H1 (cell line): Measurements from ENCODE around the gene PRG3. TPM values are rescaled to one million over a fixed set of nuclear protein-coding genes. Genes with fewer than 3 reads are reported as not detected.

Experiments
- CTCF ChIA-PET: fragments of 300-600 bp; sonication (Branson Sonifier 250); formaldehyde crosslinking; loops from one replicate; lab custom pipeline; 2021; ENCODE audit not compliant: partially characterized antibody; lab: Charles Lee
- POLR2A ChIA-PET: fragments of 300-600 bp; sonication (Branson Sonifier 250); formaldehyde crosslinking; loops from one replicate; lab custom pipeline; 2021; ENCODE audit warnings: inconsistent platforms; ENCODE audit not compliant: partially characterized antibody; lab: Charles Lee
- DNase-seq, 2 experiments: peaks; one replicate each; pipeline versions ENCODE4 v3.0.0 to v3.0.0-alpha.2; 2010 to 2022; ENCODE audit warnings: low spot score in 2 of 2, low read depth in 1 of 2, mixed read lengths in 1 of 2
- FAIRE-seq: peaks from 2 replicates; lab custom pipeline; 2011; peaks lifted over from hg19 to GRCh38; lab: Jason Lieb, UNC
- H2AFZ ChIP-seq: 2 replicates; pipeline ENCODE4 v1.8.1; 2012; ENCODE audit warnings: low read length, inconsistent platforms
- H2AK5ac ChIP-seq: 2 replicates; pipeline ENCODE4 v1.6.1; 2013; ENCODE audit warnings: low read depth, low read length
- H2BK120ac ChIP-seq: replicated peaks from 2 replicates; pipeline ENCODE3; 2013; ENCODE audit warnings: low read depth, low read length, inconsistent platforms
- H2BK12ac ChIP-seq: 2 replicates; pipeline ENCODE4 v1.6.1; 2013; ENCODE audit warnings: low read depth, low read length
- H2BK15ac ChIP-seq: 2 replicates; pipeline ENCODE4 v1.6.1; 2013; ENCODE audit warnings: low read length
- H2BK20ac ChIP-seq: 2 replicates; pipeline ENCODE4 v1.6.1; 2013; ENCODE audit warnings: low read length
- H2BK5ac ChIP-seq: 2 replicates; pipeline ENCODE4 v1.6.1; 2013; ENCODE audit warnings: low read depth, low read length
- H3K14ac ChIP-seq: 2 replicates; pipeline ENCODE4 v1.6.1; 2013; ENCODE audit warnings: inconsistent platforms; ENCODE audit not compliant: insufficient read length
- H3K18ac ChIP-seq: 2 replicates; pipeline ENCODE4 v1.6.1; 2013; ENCODE audit warnings: low read length; ENCODE audit errors: extremely low read depth
- H3K23ac ChIP-seq: 2 replicates; pipeline ENCODE4 v1.6.1; 2013; ENCODE audit warnings: inconsistent platforms; ENCODE audit not compliant: insufficient read length
- H3K23me2 ChIP-seq: 2 replicates; pipeline ENCODE4 v1.6.1; 2013; ENCODE audit warnings: low read depth, low read length
- H3K27ac ChIP-seq: 2 replicates; pipeline ENCODE4 v1.6.1; 2011; ENCODE audit warnings: low read depth, low read length, inconsistent platforms
- H3K27me3 ChIP-seq, 4 experiments: replicated peaks in 1 of 4; 1 replicate in 1 of 4; 2 replicates in 3 of 4; pipeline versions ENCODE4 v1.6.1 to v1.8.1; 2011 to 2013; ENCODE audit warnings: low read length in 3 of 4, mild to moderate bottlenecking in 3 of 4, inconsistent platforms in 2 of 4, mixed read lengths in 2 of 4, moderate library complexity in 1 of 4; ENCODE audit not compliant: control insufficient read depth in 3 of 4, insufficient read depth in 3 of 4; ENCODE audit errors: extremely low read depth in 1 of 4
- H3K36me3 ChIP-seq, 4 experiments: 2 replicates each; pipeline versions ENCODE4 v1.6.1 to v1.8.1; 2011 to 2013; ENCODE audit warnings: mild to moderate bottlenecking in 4 of 4, low read length in 3 of 4, moderate library complexity in 2 of 4, control low read depth in 1 of 4, inconsistent platforms in 1 of 4; ENCODE audit not compliant: insufficient read depth in 4 of 4, control insufficient read depth in 2 of 4
- H3K4ac ChIP-seq: replicated peaks from 2 replicates; pipeline ENCODE3; 2013; ENCODE audit warnings: low read length, low read depth, mixed read lengths, inconsistent platforms; ENCODE audit not compliant: insufficient read length
- H3K4me1 ChIP-seq, 4 experiments: replicated peaks in 1 of 4; 1 replicate in 1 of 4; 2 replicates in 3 of 4; pipeline versions ENCODE4 v1.6.1 to v1.8.1; 2011 to 2013; ENCODE audit warnings: low read length in 3 of 4, inconsistent platforms in 2 of 4, mixed read lengths in 1 of 4; ENCODE audit not compliant: insufficient read depth in 4 of 4, control insufficient read depth in 3 of 4
- H3K4me2 ChIP-seq, 2 experiments: 2 replicates each; pipeline versions ENCODE4 v1.6.1 to v1.8.1; 2011 to 2013; ENCODE audit warnings: low read depth in 2 of 2, low read length in 2 of 2, control low read depth in 1 of 2, inconsistent platforms in 1 of 2, mild to moderate bottlenecking in 1 of 2; ENCODE audit not compliant: insufficient read depth in 1 of 2
- H3K4me3 ChIP-seq, 4 experiments: fragments of 200-600, 300-600 bp in 1 of 4; sonication (generic), shearing (Covaris generic), sonication (Bioruptor Twin) in 1 of 4; 2 replicates each; pipeline versions ENCODE4 v1.5.1 to v1.8.1; 2011 to 2016; ENCODE audit warnings: low read length in 4 of 4, low read depth in 3 of 4, control low read depth in 2 of 4, inconsistent platforms in 2 of 4, mild to moderate bottlenecking in 2 of 4, mixed read lengths in 1 of 4, moderate library complexity in 1 of 4; ENCODE audit not compliant: insufficient read depth in 2 of 4; ENCODE audit errors: extremely low read depth in 1 of 4
- H3K56ac ChIP-seq: replicated peaks from 2 replicates; pipeline ENCODE3; 2013; ENCODE audit warnings: low read depth, mild to moderate bottlenecking, mixed read lengths, low read length, inconsistent platforms; ENCODE audit not compliant: insufficient read length
- H3K79me1 ChIP-seq: 2 replicates; pipeline ENCODE4 v1.6.1; 2013; ENCODE audit warnings: low read depth, low read length, control low read depth
- H3K79me2 ChIP-seq, 2 experiments: 2 replicates each; pipeline versions ENCODE4 v1.6.1 to v1.8.1; 2012 to 2013; ENCODE audit warnings: low read length in 2 of 2, mild to moderate bottlenecking in 2 of 2, inconsistent platforms in 1 of 2; ENCODE audit not compliant: insufficient read depth in 2 of 2, control insufficient read depth in 1 of 2
- H3K9ac ChIP-seq, 4 experiments: replicated peaks in 1 of 4; 1 replicate in 1 of 4; 2 replicates in 3 of 4; pipeline versions ENCODE4 v1.6.1 to v1.8.1; 2011 to 2013; ENCODE audit warnings: low read depth in 3 of 4, low read length in 3 of 4, control low read depth in 2 of 4, mild to moderate bottlenecking in 2 of 4, moderate library complexity in 2 of 4, inconsistent platforms in 1 of 4; ENCODE audit errors: extremely low read depth in 1 of 4
- H3K9me3 ChIP-seq, 2 experiments: 2 replicates each; pipeline versions ENCODE4 v1.6.1 to v1.8.1; 2012 to 2013; ENCODE audit warnings: mild to moderate bottlenecking in 2 of 2, moderate library complexity in 2 of 2, control low read depth in 1 of 2, inconsistent platforms in 1 of 2, low read depth in 1 of 2, low read length in 1 of 2, mixed read lengths in 1 of 2; ENCODE audit not compliant: insufficient read depth in 2 of 2
- H4K20me1 ChIP-seq, 2 experiments: replicated peaks in 1 of 2; 2 replicates each; pipeline versions ENCODE3 to v1.8.1; 2011 to 2013; ENCODE audit warnings: inconsistent platforms in 2 of 2, low read length in 2 of 2, mild to moderate bottlenecking in 1 of 2; ENCODE audit not compliant: insufficient read depth in 2 of 2, control insufficient read depth in 1 of 2
- H4K5ac ChIP-seq: 2 replicates; pipeline ENCODE4 v1.6.1; 2013; ENCODE audit warnings: low read length, low read depth, mixed read lengths, inconsistent platforms; ENCODE audit not compliant: insufficient read length
- H4K8ac ChIP-seq: 2 replicates; pipeline ENCODE4 v1.8.0; 2013; ENCODE audit warnings: mild to moderate bottlenecking, moderate library complexity, low read length, inconsistent platforms; ENCODE audit not compliant: insufficient read depth; ENCODE audit errors: extremely low read depth
- H4K91ac ChIP-seq: replicated peaks from 2 replicates; pipeline ENCODE3; 2013; ENCODE audit warnings: low read length, mixed read lengths, inconsistent platforms; ENCODE audit not compliant: insufficient read length
- CBX5 ChIP-seq: fragments of 300-800, 300-1000 bp; sonication (generic); IDR thresholded peaks from 2 replicates; pipeline ENCODE4 v1.7.1; 2016; ENCODE audit warnings: antibody characterized with exemption, low read length, low read depth
- POLR2A ChIP-seq, 2 experiments: IDR thresholded peaks; 1 replicate in 1 of 2; 2 replicates in 1 of 2; pipeline ENCODE4 v1.6.1; 2011; ENCODE audit warnings: low read depth in 2 of 2, low read length in 2 of 2, mild to moderate bottlenecking in 2 of 2; ENCODE audit errors: control extremely low read depth in 1 of 2
- SIRT6 ChIP-seq: IDR thresholded peaks from one replicate; pipeline ENCODE4 v1.7.1; 2012; ENCODE audit warnings: low read length, inconsistent platforms
- YY1 ChIP-seq: IDR thresholded peaks from 2 replicates; pipeline ENCODE4 v1.6.1; 2011; ENCODE audit warnings: low read depth, mild to moderate bottlenecking, low read length
- whole genome bisulfite sequencing, 2 experiments: shearing (Covaris generic) in 1 of 2; methylation state at CpG; one replicate each; pipeline versions ENCODE4 v1.1.6 to v1.1.7; 2013 to 2015; ENCODE audit warnings: low lambda C conversion rate in 2 of 2, mixed read lengths in 2 of 2, inconsistent platforms in 1 of 2, low coverage in 1 of 2, missing lambda C conversion rate in 1 of 2; ENCODE audit not compliant: insufficient replicate concordance in 2 of 2, insufficient coverage in 1 of 2, insufficient read length in 1 of 2; ENCODE audit errors: extremely low coverage in 1 of 2, missing lambda C conversion rate in 1 of 2; 5-methylcytosine and 5-hydroxymethylcytosine counted together
- polyA plus RNA-seq, 7 experiments: library from polyadenylated mRNA; depleted of rRNA in 3 of 7; stranded (reverse) in 5 of 7; unstranded in 2 of 7; fragments of >200 nt in 5 of 7; fragments of 200-250 nt in 2 of 7; gene quantifications; 1 replicate in 5 of 7; 2 replicates in 1 of 7; 4 replicates in 1 of 7; pipeline versions ENCODE4 v1.2.1 to v1.2.3, GENCODE V29; 2011 to 2013; ENCODE audit warnings: missing spikeins in 2 of 7, mixed read lengths in 2 of 7
- total RNA-seq: library from RNA; stranded (reverse); fragmentation: NEBNext Ultra II Directional; extraction: Animal tissue kit (Norgen Biotek cat#: 25700); gene quantifications from 2 replicates; pipeline ENCODE4 v1.2.1, GENCODE V29; 2021

The PRG3 gene
- total and polyA plus RNA-seq, 2 of the 8 experiments (the other 6 are each of a cell fraction or from before 2014, with no cell fraction given), result not detected

- no peak overlapping the region for H3K56ac ChIP-seq
- no peak overlapping the region for H3K4me2 ChIP-seq
- H3K18ac ChIP-seq, result no peak overlapping the region
- no peak overlapping the region for H3K27ac ChIP-seq
- POLR2A ChIA-PET, result interaction anchor here (1.1 to 1.9 kb wide), 2 partner anchors 11 to 22 kb away, joined by 5 read pairs; no protein-coding TSS in a partner anchor
- H2AFZ ChIP-seq, result no peak overlapping the region
- no peak overlapping the region for H4K5ac ChIP-seq
- no peak overlapping the region for H3K4me3 ChIP-seq
- H3K4me1 ChIP-seq, result peaks cover 1 to 4% (median 4%) of the 10 kb centered on the region in 4 experiments; a peak in 5 of 7 replicates
- 84% methylated on average over 4 of the region's 4 CpGs; no CpG with 5 or more reads in 1 of the 2 experiments for WGBS, 2 experiments
- H3K27me3 ChIP-seq, result no peaks in the 10 kb centered on the region; a peak in 1 of 7 replicates
- H4K20me1 ChIP-seq, result no peaks in the 10 kb centered on the region
- H2BK120ac ChIP-seq, result no peak overlapping the region
- no peaks in the 10 kb centered on the region for H3K36me3 ChIP-seq
- TF ChIP-seq SIRT6 (no peak), CBX5 (no peak), POLR2A (IDR thresholded peaks at IDR 0.05; ENCODE audit: control extremely low read depth in 1 of 2, low read depth in 2 of 2, low read length in 2 of 2) (no peak), YY1 (no peak)
- no peak overlapping the region for H3K14ac ChIP-seq
- peaks cover 3% of the 10 kb centered on the region for H3K23me2 ChIP-seq
- no peak overlapping the region for H2BK15ac ChIP-seq
- H3K79me2 ChIP-seq, result no peaks in the 10 kb centered on the region
- H2AK5ac ChIP-seq, result no peak overlapping the region
- DNase-seq (no peak), FAIRE-seq (no peak)
- H4K8ac ChIP-seq, result no peak overlapping the region
- no peaks in the 10 kb centered on the region for H3K9me3 ChIP-seq
- H2BK5ac ChIP-seq, result no peak overlapping the region
- H2BK12ac ChIP-seq, result no peak overlapping the region
- no peak overlapping the region for H3K9ac ChIP-seq
- CTCF ChIA-PET, result interaction anchor here (0.7 to 2.2 kb wide), 9 partner anchors 9 to 190 kb away, joined by 3 to 8 read pairs (median 3); no protein-coding TSS in a partner anchor
- no peak overlapping the region for H3K23ac ChIP-seq
- no peak overlapping the region for H2BK20ac ChIP-seq
- no peaks in the 10 kb centered on the region for H3K79me1 ChIP-seq
- no peak overlapping the region for H4K91ac ChIP-seq
- no peak overlapping the region for H3K4ac ChIP-seq
Measured at GRCh38 chr11:57353852-57354251, 27.1 kb downstream of the PRG3 start.
